WTC11 (cell line): Measurements from ENCODE around the gene AKAP13. TPM values are rescaled to one million over a fixed set of nuclear protein-coding genes. Genes with fewer than 3 reads are reported as not detected.

ENCODE experiments used
- ATAC-seq: fragments of 200-7000 bp; cut with Tn5 transposase; 2 replicates; pipeline ENCODE4 v1.10.0; 2021; ENCODE audit warnings: mild to moderate bottlenecking, moderate library complexity
- CTCF ChIA-PET: fragments of 300-600 bp; sonication (Branson Sonifier 250); formaldehyde crosslinking; loops from one replicate; lab custom pipeline; 2021; ENCODE audit warnings: antibody characterized with exemption; lab: Charles Lee
- POLR2A ChIA-PET: fragments of 350-600 bp; sonication (Branson Sonifier 250); formaldehyde crosslinking; loops from one replicate; lab custom pipeline; 2021; ENCODE audit warnings: antibody characterized with exemption; lab: Charles Lee
- DNase-seq: peaks from one replicate; pipeline ENCODE4 v3.0.0; 2021; ENCODE audit warnings: low spot score
- H3K27ac Mint-ChIP-seq: 2 replicates; pipeline ENCODE4 v1.8.0; 2021; ENCODE audit warnings: mixed read lengths
- H3K27me3 Mint-ChIP-seq: 2 replicates; pipeline ENCODE4 v1.8.0; 2021; ENCODE audit warnings: low read depth, mild to moderate bottlenecking, moderate library complexity, mixed read lengths
- H3K36me3 Mint-ChIP-seq: 2 replicates; pipeline ENCODE4 v1.8.0; 2021; ENCODE audit warnings: mixed read lengths
- H3K4me1 Mint-ChIP-seq: 2 replicates; pipeline ENCODE4 v1.8.0; 2022; ENCODE audit warnings: mixed read lengths
- H3K4me3 Mint-ChIP-seq: 2 replicates; pipeline ENCODE4 v1.8.0; 2021; ENCODE audit warnings: mild to moderate bottlenecking, moderate library complexity, mixed read lengths
- H3K9me3 Mint-ChIP-seq: 2 replicates; pipeline ENCODE4 v1.8.0; 2021; ENCODE audit warnings: mixed read lengths
- E2F5 ChIP-seq: sonication (generic); formaldehyde crosslinking; IDR thresholded peaks from 2 replicates; pipeline ENCODE4 v1.8.1; 2022; ENCODE audit warnings: mild to moderate bottlenecking, moderate library complexity, missing genetic modification reagents
- ELF4 ChIP-seq: sonication (generic); formaldehyde crosslinking; IDR thresholded peaks from 2 replicates; pipeline ENCODE4 v1.8.1; 2022; ENCODE audit warnings: low read depth, mild to moderate bottlenecking, moderate library complexity, missing genetic modification reagents
- EMX1 ChIP-seq: fragments of 250-450 bp; sonication (Bioruptor Pico); IDR thresholded peaks from 2 replicates; pipeline ENCODE4 v1.8.0; 2021; ENCODE audit warnings: mild to moderate bottlenecking
- FOXP4 ChIP-seq: sonication (generic); formaldehyde crosslinking; IDR thresholded peaks from 2 replicates; pipeline ENCODE4 v1.8.0; 2022; ENCODE audit warnings: mild to moderate bottlenecking, missing genetic modification reagents
- KAT7 ChIP-seq: sonication (generic); formaldehyde crosslinking; IDR thresholded peaks from 2 replicates; pipeline ENCODE4 v1.8.1; 2023; ENCODE audit warnings: missing genetic modification reagents, mild to moderate bottlenecking, borderline replicate concordance
- NFE2L1 ChIP-seq: sonication (generic); formaldehyde crosslinking; IDR thresholded peaks from 2 replicates; pipeline ENCODE4 v1.8.1; 2023; ENCODE audit warnings: missing genetic modification reagents
- OVOL2 ChIP-seq: fragments of 250-450 bp; sonication (Bioruptor Pico); IDR thresholded peaks from 2 replicates; pipeline ENCODE4 v1.9.0; 2021; ENCODE audit warnings: mild to moderate bottlenecking, borderline replicate concordance
- PREB ChIP-seq: sonication (generic); formaldehyde crosslinking; IDR thresholded peaks from 2 replicates; pipeline ENCODE4 v1.8.1; 2022; ENCODE audit warnings: mild to moderate bottlenecking, missing genetic modification reagents, moderate library complexity, borderline replicate concordance
- SOX15 ChIP-seq: fragments of 250-450 bp; sonication (Bioruptor Pico); IDR thresholded peaks from 2 replicates; pipeline ENCODE4 v1.9.0; 2021; ENCODE audit warnings: mild to moderate bottlenecking
- SP1 ChIP-seq: sonication (generic); formaldehyde crosslinking; conservative IDR thresholded peaks from 2 replicates; pipeline ENCODE4 v1.8.1; 2022; ENCODE audit warnings: missing genetic modification reagents
- TCF7 ChIP-seq: sonication (generic); formaldehyde crosslinking; IDR thresholded peaks from 2 replicates; pipeline ENCODE4 v1.8.0; 2022; ENCODE audit warnings: mild to moderate bottlenecking, low read depth, missing genetic modification reagents, moderate library complexity
- TP53 ChIP-seq: sonication (generic); formaldehyde crosslinking; IDR thresholded peaks from 2 replicates; pipeline ENCODE4 v1.8.1; 2023; ENCODE audit warnings: mild to moderate bottlenecking, missing genetic modification reagents
- ZBTB21 ChIP-seq: sonication (generic); formaldehyde crosslinking; IDR thresholded peaks from 2 replicates; pipeline ENCODE4 v1.8.1; 2023; ENCODE audit warnings: mild to moderate bottlenecking, missing genetic modification reagents, borderline replicate concordance
- ZNF138 ChIP-seq: sonication (generic); formaldehyde crosslinking; conservative IDR thresholded peaks from 2 replicates; pipeline ENCODE4 v1.8.1; 2022; ENCODE audit warnings: mild to moderate bottlenecking, moderate library complexity, missing genetic modification reagents
- ZNF263 ChIP-seq: sonication (generic); formaldehyde crosslinking; IDR thresholded peaks from 2 replicates; pipeline ENCODE4 v1.8.1; 2022; ENCODE audit warnings: low read depth, mild to moderate bottlenecking, moderate library complexity, missing genetic modification reagents
- ZNF396 ChIP-seq: fragments of 250-450 bp; sonication (Bioruptor Pico); IDR thresholded peaks from 2 replicates; pipeline ENCODE4 v1.8.0; 2021; ENCODE audit warnings: mild to moderate bottlenecking, moderate library complexity, borderline replicate concordance
- ZNF416 ChIP-seq: fragments of 250-450 bp; sonication (Bioruptor Pico); IDR thresholded peaks from 2 replicates; pipeline ENCODE4 v1.9.0; 2021; ENCODE audit warnings: mild to moderate bottlenecking, inconsistent platforms
- total RNA-seq: library from RNA; stranded (reverse); gene quantifications from 3 replicates; pipeline ENCODE4 v1.2.3, GENCODE V29; 2021

Gene AKAP13
- total RNA-seq, 1 experiment from 2014 or later: 50.3 TPM

- CTCF ChIA-PET: interaction anchor here (0.7 kb wide), 1 partner anchor 230 kb away, joined by 3 read pairs; no protein-coding TSS in a partner anchor
- DNase-seq (no peak), ATAC-seq (no peak)
- Mint-ChIP-seq H3K4me1 (peaks cover 37% of the 10 kb centered on the region), H3K27me3 (no peaks in the 10 kb centered on the region), H3K27ac (no peak overlapping the region), H3K36me3 (peaks cover 5% of the 10 kb centered on the region), H3K4me3 (no peak overlapping the region), H3K9me3 (peaks cover 10% of the 10 kb centered on the region)
- POLR2A ChIA-PET: no interaction called here
- no peak for TF ChIP-seq FOXP4 (CRISPR knock-in tag)
- TF ChIP-seq KAT7 (CRISPR knock-in tag): no peak
- no peak for TF ChIP-seq SOX15
- TF ChIP-seq EMX1 (CRISPR knock-in tag): no peak
- no peak for TF ChIP-seq OVOL2 (CRISPR knock-in tag)
- no peak for TF ChIP-seq TP53 (CRISPR knock-in tag)
- no peak for TF ChIP-seq NFE2L1 (CRISPR knock-in tag)
- TF ChIP-seq ZNF416 (CRISPR knock-in tag): no peak
- TF ChIP-seq E2F5 (CRISPR knock-in tag): no peak
- no peak for TF ChIP-seq SP1 (CRISPR knock-in tag)
These were observed 77.1 kb downstream of the AKAP13 start for GRCh38 chr15:85457392-85457968.

GRCh38 chr15:85458764-85459163, 78.4 kb downstream of the AKAP13 start:
- no peak for ATAC-seq
- Mint-ChIP-seq H3K4me3 (no peak overlapping the region), H3K36me3 (peaks cover 5% of the 10 kb centered on the region), H3K27ac (no peak overlapping the region), H3K27me3 (no peaks in the 10 kb centered on the region), H3K4me1 (peaks cover 47% of the 10 kb centered on the region), H3K9me3 (peaks cover 5% of the 10 kb centered on the region)
- no peak for DNase-seq
- POLR2A ChIA-PET: interaction anchor here (0.6 kb wide), 1 partner anchor 10 kb away, joined by 5 read pairs; no protein-coding TSS in a partner anchor
- TF ChIP-seq ZNF396 (CRISPR knock-in tag): no peak
- TF ChIP-seq ELF4: no peak
- TF ChIP-seq ZNF138 (CRISPR knock-in tag): no peak
- CTCF ChIA-PET: interaction anchor here (1.1 kb wide), 1 partner anchor 162 kb away, joined by 3 read pairs; no protein-coding TSS in a partner anchor

- H3K4me1 Mint-ChIP-seq: peaks cover 41% of the 10 kb centered on the region
- no peaks in the 10 kb centered on the region for H3K27me3 Mint-ChIP-seq
- H3K4me3 Mint-ChIP-seq: no peak overlapping the region
- ATAC-seq (no peak), DNase-seq (no peak)
- CTCF ChIA-PET: interaction anchor here (1.2 kb wide), 1 partner anchor 43 kb away, joined by 4 read pairs; no protein-coding TSS in a partner anchor
- H3K36me3 Mint-ChIP-seq: peaks cover 5% of the 10 kb centered on the region
- H3K9me3 Mint-ChIP-seq: peaks cover 5% of the 10 kb centered on the region
- H3K27ac Mint-ChIP-seq: no peak overlapping the region
- POLR2A ChIA-PET: no interaction called here
- TF ChIP-seq ZNF263 (CRISPR knock-in tag) (no peak), PREB (CRISPR knock-in tag) (no peak), TCF7 (CRISPR knock-in tag) (no peak), ZBTB21 (CRISPR knock-in tag) (no peak)
These were observed 81.6 kb downstream of the AKAP13 start for GRCh38 chr15:85462029-85462428.
